Fibroblast of upper back skin (primary cell): Measurements from ENCODE around the gene LSP1.
"Not testable (repeated sequence)": the region's sequence is repeated elsewhere in the genome, so short reads cannot be mapped to it uniquely, and the experiment has no call there.

Source experiments
- DNase-seq: peaks from one replicate; pipeline ENCODE4 v3.0.0-alpha.2; 2013

Gene LSP1

GRCh38 chr11:1879342-1879940, 26.6 kb downstream of the LSP1 start:
- DNase-seq = no peak

GRCh38 chr11:1879941-1880720, 27.2 kb downstream of the LSP1 start:
- peak; percentile 68 for DNase-seq

GRCh38 chr11:1880746-1881441, 28.0 kb downstream of the LSP1 start:
- no peak for DNase-seq

GRCh38 chr11:1881442-1882264, 28.8 kb downstream of the LSP1 start:
- peak; percentile 51 for DNase-seq

GRCh38 chr11:1882265-1883238, 29.7 kb downstream of the LSP1 start:
- peak; percentile 69 for DNase-seq

GRCh38 chr11:1883346-1884302, 30.7 kb downstream of the LSP1 start:
- DNase-seq = no peak

- DNase-seq = no peak
These were observed 31.4 kb downstream of the LSP1 start for GRCh38 chr11:1884303-1884700.

- DNase-seq = not testable (repeated sequence)
These were observed 33.7 kb downstream of the LSP1 start for GRCh38 chr11:1886551-1886950.

- DNase-seq = no peak
These were observed 34.8 kb downstream of the LSP1 start for GRCh38 chr11:1887451-1888346.

- no peak for DNase-seq
These were observed 35.5 kb downstream of the LSP1 start for GRCh38 chr11:1888347-1888753.

GRCh38 chr11:1888811-1889210, 35.9 kb downstream of the LSP1 start:
- no peak for DNase-seq

- no peak for DNase-seq
These were observed 36.5 kb downstream of the LSP1 start for GRCh38 chr11:1889224-1889930.

GRCh38 chr11:1889941-1890855, 37.3 kb downstream of the LSP1 start:
- no peak for DNase-seq

- no peak for DNase-seq
These were observed 38.3 kb downstream of the LSP1 start for GRCh38 chr11:1890856-1891830.

- DNase-seq = no peak
These were observed 38.9 kb downstream of the LSP1 start, which contains the start of gene PRR33 for GRCh38 chr11:1891831-1892115. Gene PRR33, minus strand, starts transcription at chr11:1891895. Its CDS starts 1,311 bp downstream, at chr11:1890584.

- no peak for DNase-seq
These were observed 39.2 kb downstream of the LSP1 start for GRCh38 chr11:1892116-1892515.

GRCh38 chr11:1892558-1892957, 39.7 kb downstream of the LSP1 start:
- DNase-seq = no peak
